ENCODE measurements around the gene U2SURP. TPM values are rescaled to one million over a fixed set of nuclear protein-coding genes. Genes with fewer than 3 reads are reported as not detected.

The U2SURP gene
- total RNA-seq, 1 experiment from 2014 or later: 132 TPM

- no peak for TF ChIP-seq CTCF (IDR thresholded peaks at IDR 0.05 in 2 of 3, conservative IDR thresholded peaks at IDR 0.05 in 1 of 3; ENCODE audit: borderline replicate concordance in 1 of 3, insufficient read depth in 1 of 3, low read depth in 2 of 3, low read length in 2 of 3)
- no peak for TF ChIP-seq ZNF274 (IDR thresholded peaks at IDR 0.05; ENCODE audit: low read depth, low read length)
- TF ChIP-seq ZFX (IDR thresholded peaks at IDR 0.05): no peak
- no peak for TF ChIP-seq JUND (IDR thresholded peaks at IDR 0.05)
These were observed 98.3 kb downstream of the U2SURP start (continued) for GRCh38 chr3:143099690-143100089.

GRCh38 chr3:143100451-143100850 lies 99.1 kb downstream of the U2SURP start:
- Histone ChIP-seq H3K27me3 (ENCODE audit: insufficient read depth, low read length) (no peaks in the 10 kb centered on the region), H3K9me2 (ENCODE audit: insufficient read depth) (no peaks in the 10 kb centered on the region), H3K9me3 (ENCODE audit: control insufficient read depth in 1 of 2, insufficient read depth in 1 of 2, low read depth in 1 of 2, low read length in 2 of 2) (peaks cover 0 to 5% of the 10 kb centered on the region in 2 experiments; a peak in 3 of 4 replicates), H3K4me3 (replicated peaks in 1 of 2; ENCODE audit: low read depth in 1 of 2, low read length in 2 of 2) (no peak overlapping the region), H3K79me2 (ENCODE audit: insufficient read depth, low read length) (no peaks in the 10 kb centered on the region), H3K36me3 (ENCODE audit: control insufficient read depth in 1 of 2, insufficient read depth in 2 of 2, low read length in 2 of 2) (no peaks in the 10 kb centered on the region), H3K9ac (ENCODE audit: low read length) (no peak overlapping the region), H3K4me1 (ENCODE audit: control insufficient read depth in 1 of 2, insufficient read depth in 2 of 2, low read length in 2 of 2) (no peaks in the 10 kb centered on the region), H3K4me2 (ENCODE audit: low read length) (no peak overlapping the region), H3K27ac (ENCODE audit: low read depth, low read length) (no peak overlapping the region), H4K20me1 (ENCODE audit: insufficient read depth) (no peaks in the 10 kb centered on the region), H2AFZ (ENCODE audit: low read depth, low read length, poor library complexity, severe bottlenecking) (no peak overlapping the region)
- no TSS peak for BruUV-seq (replicated peaks)
- RAD21 ChIA-PET (ENCODE audit: low non-redundant PET in 1 of 2, low total read pairs in 2 of 2, uncharacterized antibody in 2 of 2, unreplicated experiment in 2 of 2): no interaction called here
- POLR2A ChIA-PET: no interaction called here
- CTCF ChIA-PET: no interaction called here
- DNase-seq (ENCODE audit: low read depth, low spot score): no peak
- intact Hi-C loops (cut with micrococcal nuclease): no loop called here
- ATAC-seq: no peak
- TF ChIP-seq ZBTB33 (IDR thresholded peaks at IDR 0.05; ENCODE audit: extremely low read depth, insufficient replicate concordance, low read length): no peak
- no peak for TF ChIP-seq CEBPB (IDR thresholded peaks at IDR 0.05; ENCODE audit: low read depth)
- TF ChIP-seq MAX (IDR thresholded peaks at IDR 0.05): no peak
- no peak for TF ChIP-seq JUND (IDR thresholded peaks at IDR 0.05)
- TF ChIP-seq EGR1 (IDR thresholded peaks at IDR 0.05; ENCODE audit: low read depth): no peak
- no peak for TF ChIP-seq POLR2A (IDR thresholded peaks at IDR 0.05; ENCODE audit: borderline replicate concordance, extremely low read depth, insufficient read depth, insufficient read length)
- no peak for TF ChIP-seq YY1 (IDR thresholded peaks at IDR 0.05; ENCODE audit: extremely low read depth, insufficient replicate concordance, low read depth, low read length)
- TF ChIP-seq REST (IDR thresholded peaks at IDR 0.05; ENCODE audit: low read depth): no peak
- no peak for TF ChIP-seq CTCF (IDR thresholded peaks at IDR 0.05 in 2 of 3, conservative IDR thresholded peaks at IDR 0.05 in 1 of 3; ENCODE audit: borderline replicate concordance in 1 of 3, insufficient read depth in 1 of 3, low read depth in 2 of 3, low read length in 2 of 3)
- no peak for TF ChIP-seq SIN3A (IDR thresholded peaks at IDR 0.05; ENCODE audit: low read depth)
- no peak for TF ChIP-seq POLR2AphosphoS5 (IDR thresholded peaks at IDR 0.05; ENCODE audit: low read depth, low read length)
- no peak for TF ChIP-seq SRF (IDR thresholded peaks at IDR 0.05; ENCODE audit: low read depth)
- TF ChIP-seq ZFX (IDR thresholded peaks at IDR 0.05): no peak
- TF ChIP-seq ZNF274 (IDR thresholded peaks at IDR 0.05; ENCODE audit: low read depth, low read length): no peak
- no peak for TF ChIP-seq CBX3 (IDR thresholded peaks at IDR 0.05; ENCODE audit: low read depth)

Measured in HCT116 (cell line).